ENCODE measurements around the gene BSDC1. TPM values are rescaled to one million over a fixed set of nuclear protein-coding genes. Genes with fewer than 3 reads are reported as not detected.
A peak's percentile ranks its signal among the peaks of the same experiment; 100 is the strongest.
"Not testable (repeated sequence)": the region's sequence is repeated elsewhere in the genome, so short reads cannot be mapped to it uniquely, and the experiment has no call there.

Gene BSDC1, protein sequence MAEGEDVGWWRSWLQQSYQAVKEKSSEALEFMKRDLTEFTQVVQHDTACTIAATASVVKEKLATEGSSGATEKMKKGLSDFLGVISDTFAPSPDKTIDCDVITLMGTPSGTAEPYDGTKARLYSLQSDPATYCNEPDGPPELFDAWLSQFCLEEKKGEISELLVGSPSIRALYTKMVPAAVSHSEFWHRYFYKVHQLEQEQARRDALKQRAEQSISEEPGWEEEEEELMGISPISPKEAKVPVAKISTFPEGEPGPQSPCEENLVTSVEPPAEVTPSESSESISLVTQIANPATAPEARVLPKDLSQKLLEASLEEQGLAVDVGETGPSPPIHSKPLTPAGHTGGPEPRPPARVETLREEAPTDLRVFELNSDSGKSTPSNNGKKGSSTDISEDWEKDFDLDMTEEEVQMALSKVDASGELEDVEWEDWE
- total RNA-seq (10 to 100 TPM; 51.2 to 64.8 TPM), polyA plus RNA-seq (ENCODE audit: insufficient read length in 6 of 6) (10 to 100 TPM; 50.6 to 61.1 (median 57.9) TPM)
- long read RNA-seq, donor 1, transcript BSDC1-206 (11 exons, 2,846 nt) = major isoform, 7 of 9 reads
- long read RNA-seq, donor 1, partial matches to known transcripts = 0 of 9 reads
- long read RNA-seq, donor 1, other reads (novel, unspliced or antisense) = 0 of 9 reads
- long read RNA-seq, donor 2, partial matches to known transcripts = 13 of 16 reads
- long read RNA-seq, donor 2, other reads (novel, unspliced or antisense) = 0 of 16 reads
- long read RNA-seq, donor 3, transcript BSDC1-206 (11 exons, 2,846 nt) = major isoform, 8 of 9 reads
- long read RNA-seq, donor 3, partial matches to known transcripts = 0 of 9 reads
- long read RNA-seq, donor 3, other reads (novel, unspliced or antisense) = 0 of 9 reads
- long read RNA-seq, donor 4, partial matches to known transcripts = 8 of 25 reads
- long read RNA-seq, donor 4, other reads (novel, unspliced or antisense) = 12 of 25 reads
- long read RNA-seq, donor 5, transcript BSDC1-206 (11 exons, 2,846 nt) = major isoform, 5 of 6 reads
- long read RNA-seq, donor 5, partial matches to known transcripts = 0 of 6 reads
- long read RNA-seq, donor 5, other reads (novel, unspliced or antisense) = 0 of 6 reads
- long read RNA-seq, donor 6, transcript BSDC1-206 (11 exons, 2,846 nt) = major isoform, 11 of 14 reads
- long read RNA-seq, donor 6, partial matches to known transcripts = 0 of 14 reads
- long read RNA-seq, donor 6, other reads (novel, unspliced or antisense) = 0 of 14 reads
- long read RNA-seq, donor 7, transcript BSDC1-206 (11 exons, 2,846 nt) = major isoform, 8 of 9 reads
- long read RNA-seq, donor 7, partial matches to known transcripts = 0 of 9 reads
- long read RNA-seq, donor 7, other reads (novel, unspliced or antisense) = 0 of 9 reads
- long read RNA-seq, donor 8, full-length matches to known transcripts = 7 of 7 reads
- long read RNA-seq, donor 8, partial matches to known transcripts = 0 of 7 reads
- long read RNA-seq, donor 8, other reads (novel, unspliced or antisense) = 0 of 7 reads
- long read RNA-seq, donor 9 = 0 reads
- long read RNA-seq, donor 10, full-length matches to known transcripts = 8 of 24 reads
- long read RNA-seq, donor 10, partial matches to known transcripts = 14 of 24 reads
- long read RNA-seq, donor 10, other reads (novel, unspliced or antisense) = 2 of 24 reads
- long read RNA-seq, donor 11, transcript BSDC1-206 (11 exons, 2,846 nt) = major isoform, 9 of 14 reads
- long read RNA-seq, donor 11, partial matches to known transcripts = 0 of 14 reads
- long read RNA-seq, donor 11, other reads (novel, unspliced or antisense) = 0 of 14 reads
- long read RNA-seq, donor 12, partial matches to known transcripts = 0 of 5 reads
- long read RNA-seq, donor 12, other reads (novel, unspliced or antisense) = 0 of 5 reads

DNA sequence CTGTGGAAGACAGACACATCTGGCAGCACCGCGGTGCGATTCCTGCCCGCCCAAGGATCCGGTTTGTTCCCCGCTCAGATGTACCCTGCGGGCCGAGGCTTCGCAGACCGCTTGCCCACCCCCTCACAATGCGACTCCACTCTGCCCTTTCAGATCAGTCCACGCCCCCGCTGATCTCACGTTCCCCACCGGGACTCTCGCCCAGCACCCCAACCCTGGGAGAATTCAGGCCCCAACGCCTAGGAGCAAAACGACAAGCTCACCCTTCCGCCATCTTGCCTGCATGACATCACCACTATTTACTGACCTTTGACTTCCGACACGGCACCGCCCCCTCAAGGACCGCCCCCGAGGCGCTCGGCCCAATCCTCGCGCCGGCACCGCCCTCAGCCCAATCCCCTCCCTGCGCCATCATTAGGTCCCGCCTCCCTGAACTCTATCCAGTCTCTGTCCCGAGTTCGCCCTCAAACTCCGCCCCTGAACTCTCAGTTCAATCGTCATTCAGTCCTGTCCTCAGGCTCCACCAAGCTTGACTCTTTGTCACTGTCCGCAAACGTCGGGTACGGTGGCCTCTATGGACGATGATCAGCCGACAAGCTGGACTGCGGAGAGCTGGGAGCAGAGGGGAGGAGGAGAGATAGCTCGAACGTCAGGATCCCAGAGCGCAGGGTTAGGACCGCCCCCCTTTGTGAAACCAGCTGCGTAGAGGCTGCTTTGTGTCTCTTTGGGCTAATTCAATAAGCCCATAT is at the start of gene BSDC1:
BSDC1 (minus strand) TSS at position 301 of the 749 bp plus-strand sequence; CDS start at position 274, 27 bp downstream.
- peak within 1 kb of the TSS; percentile 89 to 98 for H3K4me3 ChIP-seq
- peak; percentile 98 for ATAC-seq
- no peaks in the 10 kb centered on the region for H3K27me3 ChIP-seq
- no peaks in the 10 kb centered on the region for H3K9me3 ChIP-seq
- peaks cover 11 to 48% of the 10 kb centered on the region in 2 donors for H3K4me1 ChIP-seq
- no peak for TF ChIP-seq CTCF (IDR thresholded peaks at IDR 0.05)
- peak; percentile 96 to 99 (median 99) for DNase-seq
- H3K27ac ChIP-seq = peak within 1 kb of the TSS; percentile 91 to 94
- peaks cover 0 to 23% of the 10 kb centered on the region in 2 donors for H3K36me3 ChIP-seq
- intact Hi-C loops (cut with DNase I) = no loop called here

GRCh38 chr1:32441467-32441866 is 47.2 kb upstream of the BSDC1 start:
- H3K27me3 ChIP-seq = peaks cover 0 to 23% of the 10 kb centered on the region in 2 donors
- intact Hi-C loops (cut with DNase I); H3K4me3 ChIP-seq; H3K36me3 ChIP-seq; H3K9me3 ChIP-seq; DNase-seq; H3K27ac ChIP-seq; H3K4me1 ChIP-seq; ATAC-seq: not testable (repeated sequence)

DNA sequence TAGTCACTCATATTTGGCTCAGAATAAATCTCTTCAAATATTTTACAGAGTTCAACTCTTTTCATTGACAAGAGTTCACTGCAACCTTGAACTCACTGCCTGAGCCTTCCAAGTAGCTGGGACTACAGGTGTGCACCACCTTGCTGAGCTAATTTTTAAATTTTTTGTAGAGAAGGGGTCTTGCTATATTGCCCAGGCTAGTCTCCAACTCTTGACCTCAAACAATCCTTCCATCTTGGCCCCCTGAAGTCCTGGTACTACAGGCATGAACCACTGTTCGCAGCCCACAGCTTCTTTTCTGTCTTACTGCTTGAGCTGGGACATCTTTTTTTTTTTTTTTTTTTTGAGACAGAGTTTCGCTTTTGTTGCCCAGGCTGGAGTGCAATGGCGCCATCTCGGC is 44.5 kb upstream of the BSDC1 start:
- peaks cover 0 to 23% of the 10 kb centered on the region in 2 donors for H3K27me3 ChIP-seq
- H3K27ac ChIP-seq; H3K4me1 ChIP-seq; intact Hi-C loops (cut with DNase I); H3K4me3 ChIP-seq; ATAC-seq; H3K9me3 ChIP-seq; H3K36me3 ChIP-seq; DNase-seq: not testable (repeated sequence)

DNA sequence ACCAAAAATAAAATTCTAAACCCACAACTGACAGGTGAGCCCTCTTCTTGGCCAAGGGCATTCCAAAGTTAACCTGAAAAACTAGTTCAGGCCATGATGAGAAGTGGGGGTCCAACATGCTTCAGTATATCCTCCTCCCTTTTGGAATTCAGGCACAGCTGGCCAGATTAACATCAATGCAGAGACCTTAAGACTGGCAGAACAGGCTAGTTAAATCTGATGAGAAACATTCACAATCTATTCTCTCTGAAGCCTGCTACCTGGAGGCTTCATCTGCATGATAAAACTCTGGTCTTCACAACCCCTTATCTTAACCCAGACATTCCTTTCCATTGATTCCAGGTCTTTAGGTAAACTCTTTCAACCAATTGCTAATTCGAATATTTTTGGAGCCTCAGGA is 43.9 kb upstream of the BSDC1 start:
- Histone ChIP-seq H3K4me3 (no peak overlapping the region), H3K27ac (no peak overlapping the region), H3K36me3 (no peaks in the 10 kb centered on the region), H3K9me3 (no peaks in the 10 kb centered on the region), H3K4me1 (no peaks in the 10 kb centered on the region), H3K27me3 (peaks cover 0 to 19% of the 10 kb centered on the region in 2 donors)
- intact Hi-C loops (cut with DNase I) = no loop called here
- ATAC-seq (no peak), DNase-seq (no peak)
- no peak for TF ChIP-seq CTCF (IDR thresholded peaks at IDR 0.05)

All from left lung (tissue), 14 donors.